Measurements from ENCODE around the gene MIEN1. TPM values are rescaled to one million over a fixed set of nuclear protein-coding genes. Genes with fewer than 3 reads are reported as not detected.
A peak's percentile ranks its signal among the peaks of the same experiment; 100 is the strongest.

The MIEN1 gene
- total RNA-seq, result 83.7 and 97.0 TPM in 2 replicates

GRCh38 chr17:39730095-39730921 is at the start of gene MIEN1:
TSS of gene MIEN1 (minus strand) at chr17:39730532. CDS start at chr17:39730495, 37 bp downstream.
- H3K27me3 ChIP-seq (ENCODE audit: control insufficient read depth, insufficient read depth, low read length), result no peaks in the 10 kb centered on the region
- peak; percentile 68 for TF ChIP-seq CTCF (IDR thresholded peaks at IDR 0.05; ENCODE audit: insufficient read depth, low read length, poor library complexity, severe bottlenecking)
- peaks cover 1% of the 10 kb centered on the region for H3K36me3 ChIP-seq (ENCODE audit: control insufficient read depth, insufficient read depth, low read length)
- DNase-seq (ENCODE audit: low read depth), result no peak
- peak within 1 kb of the TSS; percentile 92 for H3K4me3 ChIP-seq (ENCODE audit: low read depth, low read length)

DNA sequence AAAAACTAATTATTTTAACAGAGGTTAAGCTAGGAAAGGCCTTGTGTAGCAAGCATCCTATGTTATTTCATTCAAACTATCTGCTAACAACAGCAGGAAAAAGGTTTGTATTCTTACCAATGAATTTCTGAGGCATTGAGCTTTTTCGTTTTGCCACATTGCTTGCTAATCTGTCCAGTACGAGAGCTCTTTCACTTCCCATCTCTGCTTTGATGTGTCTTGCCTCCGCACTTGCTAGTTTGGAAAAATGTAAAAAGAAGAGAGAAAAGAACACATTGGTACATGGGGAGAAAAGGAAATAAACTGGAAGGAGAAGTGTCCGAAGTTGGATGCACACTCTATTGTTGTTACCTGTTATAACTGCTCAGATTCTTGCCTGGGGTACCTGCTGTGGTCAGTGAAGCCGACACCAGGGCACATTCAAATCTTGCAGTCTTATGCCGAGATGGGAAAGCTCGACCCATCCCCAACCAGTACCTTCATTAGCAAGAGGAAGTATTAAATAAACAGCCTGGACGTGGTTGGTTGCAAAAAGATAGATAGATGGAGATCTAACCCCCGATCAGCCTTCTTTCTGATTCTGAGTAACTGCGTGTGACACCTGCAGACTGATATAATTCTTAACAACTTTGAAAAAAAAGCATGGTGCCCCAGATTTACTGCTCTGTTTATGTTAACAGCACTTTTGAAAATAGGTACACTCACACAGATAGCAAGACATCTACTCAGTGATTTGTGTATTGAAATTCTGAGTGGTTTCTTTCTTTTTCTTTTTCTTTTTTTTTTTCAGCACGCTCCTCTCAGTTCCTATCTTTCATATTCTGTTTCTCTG is 47.4 kb upstream of the MIEN1 start:
- H3K27me3 ChIP-seq (ENCODE audit: control insufficient read depth, insufficient read depth, low read length), result no peaks in the 10 kb centered on the region
- H3K36me3 ChIP-seq (ENCODE audit: control insufficient read depth, insufficient read depth, low read length), result no peaks in the 10 kb centered on the region
- no peak overlapping the region for H3K4me3 ChIP-seq (ENCODE audit: low read depth, low read length)
- TF ChIP-seq CTCF (IDR thresholded peaks at IDR 0.05; ENCODE audit: insufficient read depth, low read length, poor library complexity, severe bottlenecking), result no peak
- DNase-seq (ENCODE audit: low read depth), result no peak

- no peak for DNase-seq (ENCODE audit: low read depth)
- Histone ChIP-seq H3K27me3 (ENCODE audit: control insufficient read depth, insufficient read depth, low read length) (no peaks in the 10 kb centered on the region), H3K4me3 (ENCODE audit: low read depth, low read length) (no peak overlapping the region), H3K36me3 (ENCODE audit: control insufficient read depth, insufficient read depth, low read length) (no peaks in the 10 kb centered on the region)
- no peak for TF ChIP-seq CTCF (IDR thresholded peaks at IDR 0.05; ENCODE audit: insufficient read depth, low read length, poor library complexity, severe bottlenecking)
Measured at GRCh38 chr17:39776252-39776651, 45.9 kb upstream of the MIEN1 start.

GRCh38 chr17:39775031-39775430 is 44.7 kb upstream of the MIEN1 start:
- H3K36me3 ChIP-seq (ENCODE audit: control insufficient read depth, insufficient read depth, low read length), result no peaks in the 10 kb centered on the region
- no peak for TF ChIP-seq CTCF (IDR thresholded peaks at IDR 0.05; ENCODE audit: insufficient read depth, low read length, poor library complexity, severe bottlenecking)
- H3K27me3 ChIP-seq (ENCODE audit: control insufficient read depth, insufficient read depth, low read length), result no peaks in the 10 kb centered on the region
- DNase-seq (ENCODE audit: low read depth), result no peak
- H3K4me3 ChIP-seq (ENCODE audit: low read depth, low read length), result no peak overlapping the region

DNA sequence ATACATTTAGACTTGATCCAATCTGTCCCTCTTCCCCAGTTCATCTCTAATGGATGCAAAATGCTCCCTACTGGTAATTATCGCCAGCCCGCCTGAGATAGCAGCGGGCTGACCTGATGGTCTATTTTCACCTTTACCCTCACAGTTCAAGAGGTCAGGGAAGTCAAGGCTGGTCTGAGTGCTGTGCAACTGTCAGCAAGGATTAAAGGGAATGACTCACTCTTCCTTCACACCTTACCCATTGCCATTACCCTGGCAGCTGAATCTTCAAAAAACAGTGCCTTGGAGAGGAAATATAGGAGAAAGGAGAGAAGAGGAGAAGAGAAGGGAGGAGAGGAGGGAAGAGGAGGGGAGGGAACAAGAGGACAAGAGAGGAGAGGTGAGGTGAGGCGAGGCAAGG is 43.7 kb upstream of the MIEN1 start:
- no peak for TF ChIP-seq CTCF (IDR thresholded peaks at IDR 0.05; ENCODE audit: insufficient read depth, low read length, poor library complexity, severe bottlenecking)
- DNase-seq (ENCODE audit: low read depth), result no peak
- no peaks in the 10 kb centered on the region for H3K27me3 ChIP-seq (ENCODE audit: control insufficient read depth, insufficient read depth, low read length)
- no peaks in the 10 kb centered on the region for H3K36me3 ChIP-seq (ENCODE audit: control insufficient read depth, insufficient read depth, low read length)
- no peak overlapping the region for H3K4me3 ChIP-seq (ENCODE audit: low read depth, low read length)

Data from kidney epithelial cell (primary cell).